IMR-90 (cell line): Measurements from ENCODE around the gene PRRC2B. TPM values are rescaled to one million over a fixed set of nuclear protein-coding genes. Genes with fewer than 3 reads are reported as not detected.

ENCODE experiments used
- ATAC-seq: fragments of 200-7000 bp; cut with Tn5 transposase; 2 replicates; pipeline ENCODE4 v1.9.1; 2020; ENCODE audit warnings: low read depth, mild to moderate bottlenecking, moderate library complexity
- BruUV-seq: library from RNA; stranded (reverse); fragments of 400-500 nt; replicated peaks from 2 replicates; lab custom pipeline; 2021; lab: Mats Ljungman, UMichigan
- CTCF ChIA-PET: fragments of 300-600 bp; formaldehyde crosslinking; extraction: SDS; loops from one replicate; lab custom pipeline; 2021; ENCODE audit warnings: antibody characterized with exemption; lab: Yijun Ruan, JAX
- POLR2A ChIA-PET: fragments of 300-600 bp; sonication (Branson Sonifier 250); formaldehyde crosslinking; loops from one replicate; lab custom pipeline; 2022; ENCODE audit warnings: antibody characterized with exemption; ENCODE audit not compliant: unreplicated experiment; lab: Charles Lee
- DNase-seq: peaks from one replicate; pipeline ENCODE4 v3.0.0; 2013
- H2AFZ ChIP-seq: replicated peaks from 2 replicates; pipeline ENCODE3; 2013; ENCODE audit warnings: low read length, mild to moderate bottlenecking; ENCODE audit not compliant: poor library complexity
- H2AK5ac ChIP-seq: 2 replicates; pipeline ENCODE4 v1.6.1; 2013; ENCODE audit warnings: low read depth, low read length, inconsistent platforms
- H2AK9ac ChIP-seq: replicated peaks from 2 replicates; pipeline ENCODE3; 2013; ENCODE audit warnings: mild to moderate bottlenecking, low read depth, low read length, moderate library complexity; ENCODE audit not compliant: poor library complexity
- H2BK120ac ChIP-seq: 2 replicates; pipeline ENCODE4 v1.6.1; 2013; ENCODE audit warnings: low read depth, low read length, inconsistent platforms
- H2BK15ac ChIP-seq: 3 replicates; pipeline ENCODE4 v1.6.1; 2013; ENCODE audit warnings: low read depth, low read length, inconsistent platforms
- H2BK20ac ChIP-seq: 2 replicates; pipeline ENCODE4 v1.6.1; 2013; ENCODE audit warnings: low read depth, mild to moderate bottlenecking, inconsistent platforms, low read length, moderate library complexity
- H2BK5ac ChIP-seq: 2 replicates; pipeline ENCODE4 v1.6.1; 2013; ENCODE audit warnings: mild to moderate bottlenecking, low read depth, low read length, inconsistent platforms; ENCODE audit not compliant: poor library complexity, severe bottlenecking
- H3K14ac ChIP-seq: replicated peaks from 2 replicates; pipeline ENCODE4 v1.6.1; 2013; ENCODE audit warnings: low read depth, low read length, inconsistent platforms
- H3K18ac ChIP-seq: 2 replicates; pipeline ENCODE4 v1.6.1; 2013; ENCODE audit warnings: low read depth, low read length, control low read depth
- H3K23ac ChIP-seq: 2 replicates; pipeline ENCODE4 v1.6.1; 2013; ENCODE audit warnings: low read depth, low read length, inconsistent platforms
- H3K27ac ChIP-seq: 2 replicates; pipeline ENCODE4 v1.5.1; 2013; ENCODE audit warnings: mild to moderate bottlenecking, control low read depth, low read length; ENCODE audit not compliant: insufficient read depth
- H3K27me3 ChIP-seq: 2 replicates; pipeline ENCODE4 v1.6.1; 2013; ENCODE audit warnings: low read length; ENCODE audit not compliant: control insufficient read depth, insufficient read depth
- H3K36me3 ChIP-seq: 2 replicates; pipeline ENCODE4 v1.6.1; 2013; ENCODE audit warnings: low read length, mixed read lengths; ENCODE audit not compliant: control insufficient read depth, insufficient read depth
- H3K4ac ChIP-seq: 2 replicates; pipeline ENCODE4 v1.6.1; 2013; ENCODE audit warnings: low read depth, low read length, inconsistent platforms
- H3K4me1 ChIP-seq: 2 replicates; pipeline ENCODE4 v1.6.1; 2013; ENCODE audit warnings: low read length, mixed read lengths; ENCODE audit not compliant: control insufficient read depth, insufficient read depth
- H3K4me2 ChIP-seq: 2 replicates; pipeline ENCODE4 v1.6.1; 2013; ENCODE audit warnings: low read depth, mild to moderate bottlenecking, control low read depth, low read length, moderate library complexity
- H3K4me3 ChIP-seq: 2 replicates; pipeline ENCODE4 v1.5.1; 2013; ENCODE audit warnings: low read depth, mild to moderate bottlenecking, control low read depth, low read length, moderate library complexity; ENCODE audit not compliant: insufficient read depth
- H3K56ac ChIP-seq: 2 replicates; pipeline ENCODE4 v1.6.1; 2013; ENCODE audit warnings: low read length, inconsistent platforms; ENCODE audit not compliant: insufficient read depth; ENCODE audit errors: extremely low read depth
- H3K79me1 ChIP-seq, 2 experiments: 2 replicates each; pipeline ENCODE4 v1.6.1; 2013; ENCODE audit warnings: low read length in 2 of 2, inconsistent platforms in 1 of 2, low read depth in 1 of 2
- H3K9ac ChIP-seq: 2 replicates; pipeline ENCODE4 v1.6.1; 2013; ENCODE audit warnings: low read depth, low read length, control low read depth
- H3K9me1 ChIP-seq: 2 replicates; pipeline ENCODE4 v1.6.1; 2013; ENCODE audit warnings: low read length, inconsistent platforms; ENCODE audit not compliant: insufficient read depth
- H3K9me3 ChIP-seq: 2 replicates; pipeline ENCODE4 v1.6.1; 2013; ENCODE audit warnings: low read length; ENCODE audit not compliant: control insufficient read depth, insufficient read depth
- H4K20me1 ChIP-seq: 2 replicates; pipeline ENCODE4 v1.6.1; 2013; ENCODE audit warnings: low read length, inconsistent platforms; ENCODE audit not compliant: insufficient read depth
- H4K5ac ChIP-seq: 2 replicates; pipeline ENCODE4 v1.6.1; 2013; ENCODE audit warnings: mild to moderate bottlenecking, low read depth, low read length, control low read depth
- H4K8ac ChIP-seq, 2 experiments: 2 replicates each; pipeline ENCODE4 v1.6.1; 2013; ENCODE audit warnings: low read depth in 2 of 2, low read length in 2 of 2, control low read depth in 1 of 2, inconsistent platforms in 1 of 2
- H4K91ac ChIP-seq: 2 replicates; pipeline ENCODE4 v1.6.1; 2013; ENCODE audit warnings: low read depth, low read length, inconsistent platforms; ENCODE audit not compliant: insufficient read depth
- BHLHE40 ChIP-seq: fragments of 150-350 bp; IDR thresholded peaks from 2 replicates; pipeline ENCODE4 v1.6.1; 2016; ENCODE audit warnings: mild to moderate bottlenecking, low read depth, low read length
- CHD1 ChIP-seq: IDR thresholded peaks from 2 replicates; pipeline ENCODE4 v1.6.1; 2012; ENCODE audit warnings: low read depth, low read length, improper control_type of control experiment
- ELK1 ChIP-seq: fragments of 150-350 bp; IDR thresholded peaks from 2 replicates; pipeline ENCODE4 v1.6.1; 2016; ENCODE audit warnings: low read depth, mild to moderate bottlenecking, low read length, moderate library complexity, borderline replicate concordance
- FOS ChIP-seq: fragments of 150-350 bp; IDR thresholded peaks from 2 replicates; pipeline ENCODE4 v1.6.1; 2016; ENCODE audit warnings: low read depth, low read length
- MAFK ChIP-seq: IDR thresholded peaks from 2 replicates; pipeline ENCODE4 v1.6.1; 2012; ENCODE audit warnings: low read depth, low read length, improper control_type of control experiment
- MAZ ChIP-seq: IDR thresholded peaks from 2 replicates; pipeline ENCODE4 v1.6.1; 2012; ENCODE audit warnings: low read depth, mild to moderate bottlenecking, low read length, improper control_type of control experiment, moderate library complexity, borderline replicate concordance
- MXI1 ChIP-seq: IDR thresholded peaks from 2 replicates; pipeline ENCODE4 v1.6.1; 2012; ENCODE audit warnings: low read depth, mild to moderate bottlenecking, low read length, moderate library complexity, borderline replicate concordance
- NFE2L2 ChIP-seq: fragments of 150-350 bp; IDR thresholded peaks from 2 replicates; pipeline ENCODE4 v1.6.1; 2016; ENCODE audit warnings: low read depth, mild to moderate bottlenecking, low read length
- POLR2A ChIP-seq: IDR thresholded peaks from 2 replicates; pipeline ENCODE4 v1.6.1; 2012; ENCODE audit warnings: mild to moderate bottlenecking, low read depth, low read length
- SMC3 ChIP-seq: fragments of 150-350 bp; IDR thresholded peaks from 2 replicates; pipeline ENCODE4 v1.6.1; 2016; ENCODE audit warnings: low read depth, mild to moderate bottlenecking, antibody characterized with exemption, low read length, moderate library complexity
- USF2 ChIP-seq: fragments of 150-350 bp; IDR thresholded peaks from 2 replicates; pipeline ENCODE4 v1.6.1; 2017; ENCODE audit warnings: mild to moderate bottlenecking, antibody characterized with exemption, low read length, low read depth
- whole genome bisulfite sequencing, 2 experiments: methylation state at CpG; one replicate each; pipeline versions ENCODE4 v1.1.5 to v1.1.7; 2013; ENCODE audit warnings: missing lambda C conversion rate in 2 of 2; ENCODE audit not compliant: insufficient read length in 1 of 2; ENCODE audit errors: extremely low coverage in 2 of 2; 5-methylcytosine and 5-hydroxymethylcytosine counted together
- dilution Hi-C: fragments of 300-500 bp; cut with HindIII; formaldehyde crosslinking; loops from one replicate; pipeline ENCODE4 v1.14.3; 2018; ENCODE audit warnings: low sequenced_read_pairs; ENCODE audit not compliant: unreplicated experiment
- in situ Hi-C: fragments of 300-500 bp; cut with MboI; formaldehyde crosslinking; loops from 3 replicates; pipeline ENCODE4 v1.14.3; 2019; ENCODE audit warnings: low sequenced_read_pairs, inconsistent platforms, mixed read lengths
- intact Hi-C: fragments of 100-400 bp; cut with micrococcal nuclease; formaldehyde crosslinking; loops from 2 replicates; pipeline ENCODE4 v1.10.0; 2022
- polyA plus RNA-seq, 3 experiments: library from polyadenylated mRNA; depleted of rRNA; stranded (reverse); fragments of >200 nt; gene quantifications; 2 replicates each; pipeline ENCODE4 v1.2.3, GENCODE V29; 2012; ENCODE audit warnings: low replicate concordance in 1 of 3
- total RNA-seq: library from RNA; depleted of rRNA; stranded (reverse); fragments of >200 nt; gene quantifications from 2 replicates; pipeline ENCODE4 v1.2.3, GENCODE V29; 2012

Gene PRRC2B
- total and polyA plus RNA-seq, 2 of the 4 experiments (the other 2 are of a cell fraction): 19.4 to 39.1 TPM

GRCh38 chr9:131411719-131412681 lies 18.1 kb downstream of the PRRC2B start:
- Histone ChIP-seq H2BK20ac (no peak overlapping the region), H3K9ac (no peak overlapping the region), H3K27ac (no peak overlapping the region), H2AK9ac (no peak overlapping the region), H2AFZ (no peak overlapping the region), H3K9me3 (no peaks in the 10 kb centered on the region), H4K20me1 (peaks cover 97% of the 10 kb centered on the region), H4K5ac (no peak overlapping the region), H2BK15ac (no peak overlapping the region), H3K23ac (0 out of 2 replicates have a peak overlapping the region, but pooled peaks have one; percentile 25), H3K27me3 (no peaks in the 10 kb centered on the region), H3K9me1 (peaks cover 29% of the 10 kb centered on the region), H3K14ac (0 out of 2 replicates have a peak overlapping the region, but pooled peaks have one; percentile 27), H3K4me1 (peaks cover 26% of the 10 kb centered on the region), H3K4me3 (no peak overlapping the region), H2AK5ac (no peak overlapping the region), H4K91ac (no peak overlapping the region), H2BK5ac (no peak overlapping the region), H3K79me1 (peaks cover 0 to 63% of the 10 kb centered on the region in 2 experiments; a peak in 2 of 4 replicates), H3K4me2 (no peak overlapping the region; the same call in 1 of the 2 replicates), H3K4ac (no peak overlapping the region), H2BK120ac (no peak overlapping the region), H3K56ac (no peak overlapping the region), H3K36me3 (0 out of 2 replicates have a peak, but pooled peaks cover 2% of the 10 kb centered on the region), H4K8ac (no peak overlapping the region), H3K18ac (no peak overlapping the region)
- dilution Hi-C loops (no loop called here), intact Hi-C loops (no loop called here), in situ Hi-C loops (no loop called here)
- BruUV-seq: no TSS peak
- no peak for ATAC-seq
- DNase-seq: no peak
- no peak for TF ChIP-seq CHD1
- TF ChIP-seq FOS: no peak
- no peak for TF ChIP-seq MAZ
- no peak for TF ChIP-seq ELK1
- TF ChIP-seq MAFK: no peak
- no peak for TF ChIP-seq USF2
- no peak for TF ChIP-seq NFE2L2
- no peak for TF ChIP-seq SMC3
- TF ChIP-seq BHLHE40: no peak
- TF ChIP-seq MXI1: no peak
- TF ChIP-seq POLR2A: no peak
- POLR2A ChIA-PET: no interaction called here
- CTCF ChIA-PET: interaction anchor here (0.6 kb wide), 1 partner anchor 68 kb away, joined by 6 read pairs; no protein-coding TSS in a partner anchor
- WGBS, 2 experiments: 0% methylated on average over 1 of the region's 15 CpGs; no CpG with 5 or more reads in 1 of the 2 experiments
